Endothelial cell (in vitro differentiated cells): ENCODE data around the gene C9orf40. TPM values are rescaled to one million over a fixed set of nuclear protein-coding genes. Genes with fewer than 3 reads are reported as not detected.
A peak's percentile ranks its signal among the peaks of the same experiment; 100 is the strongest.

ENCODE experiments used
- DNase-seq: peaks from one replicate; pipeline ENCODE4 v3.0.0; 2021; ENCODE audit warnings: low spot score
- H3K27ac Mint-ChIP-seq: one replicate; pipeline ENCODE4 v1.8.0; 2021; ENCODE audit warnings: mixed read lengths, inconsistent platforms; ENCODE audit not compliant: unreplicated experiment
- H3K27me3 Mint-ChIP-seq: one replicate; pipeline ENCODE4 v1.8.0; 2021; ENCODE audit warnings: mild to moderate bottlenecking, moderate library complexity, mixed read lengths, inconsistent platforms; ENCODE audit not compliant: unreplicated experiment
- H3K36me3 Mint-ChIP-seq: one replicate; pipeline ENCODE4 v1.8.0; 2021; ENCODE audit warnings: mild to moderate bottlenecking, low read depth, mixed read lengths, inconsistent platforms; ENCODE audit not compliant: unreplicated experiment
- H3K4me1 Mint-ChIP-seq: one replicate; pipeline ENCODE4 v1.8.0; 2021; ENCODE audit warnings: mild to moderate bottlenecking, mixed read lengths, inconsistent platforms; ENCODE audit not compliant: unreplicated experiment
- H3K4me3 Mint-ChIP-seq: one replicate; pipeline ENCODE4 v1.8.0; 2021; ENCODE audit warnings: mild to moderate bottlenecking, mixed read lengths, inconsistent platforms; ENCODE audit not compliant: unreplicated experiment
- H3K9me3 Mint-ChIP-seq: one replicate; pipeline ENCODE4 v1.8.0; 2021; ENCODE audit warnings: mixed read lengths, inconsistent platforms; ENCODE audit not compliant: unreplicated experiment
- CTCF ChIP-seq: fragments of 200-600 bp; sonication (generic); IDR thresholded peaks from one replicate; pipeline ENCODE4 v1.5.0; 2021; ENCODE audit warnings: antibody characterized with exemption; ENCODE audit not compliant: unreplicated experiment
- total RNA-seq: library from RNA; stranded (reverse); fragmentation: NEBNext Ultra II Directional; extraction: Animal tissue kit (Norgen Biotek cat#: 25700); gene quantifications from one replicate; pipeline ENCODE4 v1.2.1, GENCODE V29; 2021; ENCODE audit not compliant: unreplicated experiment

The C9orf40 gene
- total RNA-seq, 1 donor from 2014 or later = 3.9 TPM

- H3K27me3 Mint-ChIP-seq = peaks cover 4% of the 10 kb centered on the region
- no peak for TF ChIP-seq CTCF
- H3K36me3 Mint-ChIP-seq = peaks cover 7% of the 10 kb centered on the region
- no peak overlapping the region for H3K27ac Mint-ChIP-seq
- no peaks in the 10 kb centered on the region for H3K4me1 Mint-ChIP-seq
- H3K9me3 Mint-ChIP-seq = no peaks in the 10 kb centered on the region
- no peak overlapping the region for H3K4me3 Mint-ChIP-seq
- DNase-seq = no peak
Observed at GRCh38 chr9:74963056-74963455, 10.3 kb upstream of the C9orf40 start.

- Mint-ChIP-seq H3K9me3 (no peaks in the 10 kb centered on the region), H3K27ac (no peak overlapping the region), H3K27me3 (peaks cover 4% of the 10 kb centered on the region), H3K4me3 (no peak overlapping the region), H3K36me3 (peaks cover 7% of the 10 kb centered on the region), H3K4me1 (no peaks in the 10 kb centered on the region)
- no peak for DNase-seq
- TF ChIP-seq CTCF = no peak
Observed at GRCh38 chr9:74961496-74961895, 8.8 kb upstream of the C9orf40 start.

GRCh38 chr9:74960561-74960960 lies 7.8 kb upstream of the C9orf40 start:
- Mint-ChIP-seq H3K36me3 (peaks cover 7% of the 10 kb centered on the region), H3K4me3 (no peak overlapping the region), H3K27ac (no peak overlapping the region), H3K9me3 (no peaks in the 10 kb centered on the region), H3K27me3 (peaks cover 4% of the 10 kb centered on the region), H3K4me1 (no peaks in the 10 kb centered on the region)
- no peak for TF ChIP-seq CTCF
- no peak for DNase-seq

GRCh38 chr9:74958587-74958986 lies 5.9 kb upstream of the C9orf40 start:
- H3K27me3 Mint-ChIP-seq = peaks cover 4% of the 10 kb centered on the region
- no peak for TF ChIP-seq CTCF
- no peak overlapping the region for H3K27ac Mint-ChIP-seq
- DNase-seq = no peak
- H3K36me3 Mint-ChIP-seq = peaks cover 7% of the 10 kb centered on the region
- H3K4me3 Mint-ChIP-seq = no peak overlapping the region
- no peaks in the 10 kb centered on the region for H3K4me1 Mint-ChIP-seq
- no peaks in the 10 kb centered on the region for H3K9me3 Mint-ChIP-seq

- peak overlapping the region; percentile 91 for H3K4me3 Mint-ChIP-seq
- H3K27ac Mint-ChIP-seq = peak overlapping the region; percentile 75
- H3K27me3 Mint-ChIP-seq = peaks cover 6% of the 10 kb centered on the region
- peaks cover 12% of the 10 kb centered on the region for H3K4me1 Mint-ChIP-seq
- no peak for TF ChIP-seq CTCF
- DNase-seq = no peak
- no peaks in the 10 kb centered on the region for H3K36me3 Mint-ChIP-seq
- H3K9me3 Mint-ChIP-seq = no peaks in the 10 kb centered on the region
Observed at GRCh38 chr9:74953235-74953751, 581 bp upstream of the C9orf40 start.
